Hepatocyte (in vitro differentiated cells): Measurements from ENCODE around the gene FAM83F.

Experiments
- EZH2 ChIP-seq: fragments of 200-600 bp; sonication (generic); IDR thresholded peaks from 2 replicates; pipeline ENCODE4 v1.6.1; 2016; ENCODE audit warnings: antibody characterized with exemption, mild to moderate bottlenecking, borderline replicate concordance
- EZH2phosphoT487 ChIP-seq: fragments of 200-600 bp; sonication (generic); IDR thresholded peaks from one replicate; pipeline ENCODE4 v1.6.1; 2018; ENCODE audit warnings: antibody characterized with exemption, mild to moderate bottlenecking, low read depth, moderate library complexity; ENCODE audit not compliant: unreplicated experiment, severe bottlenecking
- TF ChIP-seq, protein P1 (sequence below): fragments of 200-600 bp; sonication (generic); IDR thresholded peaks from 2 replicates; pipeline ENCODE4 v1.5.1; 2016; ENCODE audit warnings: antibody characterized with exemption, mild to moderate bottlenecking; ENCODE audit not compliant: poor library complexity

DNA sequence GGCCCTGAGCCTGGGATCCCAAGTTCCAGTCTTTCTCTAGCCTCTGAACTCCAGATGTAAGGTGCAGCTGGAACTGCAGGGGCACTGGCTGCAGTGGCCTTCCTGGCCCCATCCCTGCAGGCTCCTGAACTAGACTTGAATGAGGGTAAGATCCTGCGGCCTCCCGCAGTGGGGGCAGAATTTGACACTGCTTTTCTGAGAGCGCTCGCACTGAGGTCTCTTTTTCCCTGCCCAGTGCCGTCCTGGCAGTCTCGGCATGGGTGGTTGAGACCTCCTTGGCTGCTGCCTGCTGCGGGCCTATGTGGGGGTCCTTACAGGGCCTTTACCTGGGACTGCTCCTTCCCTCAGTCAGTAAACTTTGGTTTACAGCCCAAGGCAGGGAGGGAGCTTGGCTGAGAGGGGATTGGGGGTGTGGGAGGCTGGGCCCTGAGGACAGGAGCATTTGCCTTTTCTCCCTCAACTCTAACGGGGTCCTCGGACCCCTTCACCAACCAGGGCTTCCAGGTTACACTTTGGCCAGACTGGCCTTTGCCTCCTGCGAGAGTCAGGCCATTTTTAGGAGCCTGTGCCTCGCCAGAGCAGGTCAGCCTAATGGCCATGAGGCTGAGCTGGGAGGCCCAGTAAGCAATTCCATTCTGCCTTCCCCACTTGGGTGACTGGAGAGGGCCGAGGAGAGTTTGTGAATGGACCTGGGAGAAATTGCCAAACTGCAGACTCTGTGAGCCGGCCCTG lies 35.4 kb downstream of the FAM83F start:
- TF ChIP-seq EZH2phosphoT487 (no peak), EZH2 (no peak)
- TF ChIP-seq, protein P1, sequence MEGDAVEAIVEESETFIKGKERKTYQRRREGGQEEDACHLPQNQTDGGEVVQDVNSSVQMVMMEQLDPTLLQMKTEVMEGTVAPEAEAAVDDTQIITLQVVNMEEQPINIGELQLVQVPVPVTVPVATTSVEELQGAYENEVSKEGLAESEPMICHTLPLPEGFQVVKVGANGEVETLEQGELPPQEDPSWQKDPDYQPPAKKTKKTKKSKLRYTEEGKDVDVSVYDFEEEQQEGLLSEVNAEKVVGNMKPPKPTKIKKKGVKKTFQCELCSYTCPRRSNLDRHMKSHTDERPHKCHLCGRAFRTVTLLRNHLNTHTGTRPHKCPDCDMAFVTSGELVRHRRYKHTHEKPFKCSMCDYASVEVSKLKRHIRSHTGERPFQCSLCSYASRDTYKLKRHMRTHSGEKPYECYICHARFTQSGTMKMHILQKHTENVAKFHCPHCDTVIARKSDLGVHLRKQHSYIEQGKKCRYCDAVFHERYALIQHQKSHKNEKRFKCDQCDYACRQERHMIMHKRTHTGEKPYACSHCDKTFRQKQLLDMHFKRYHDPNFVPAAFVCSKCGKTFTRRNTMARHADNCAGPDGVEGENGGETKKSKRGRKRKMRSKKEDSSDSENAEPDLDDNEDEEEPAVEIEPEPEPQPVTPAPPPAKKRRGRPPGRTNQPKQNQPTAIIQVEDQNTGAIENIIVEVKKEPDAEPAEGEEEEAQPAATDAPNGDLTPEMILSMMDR, result no peak
